ENCODE data around the gene NOA1. TPM values are rescaled to one million over a fixed set of nuclear protein-coding genes. Genes with fewer than 3 reads are reported as not detected.

Gene NOA1
- total and polyA plus RNA-seq, 4 donors, result 5.8 to 20.2 (median 14.9) TPM

- no peak for TF ChIP-seq CTCF (IDR thresholded peaks at IDR 0.05; ENCODE audit: control extremely low read depth, extremely low read depth)
- ATAC-seq (ENCODE audit: insufficient read depth, low FRiP score) (no peak), DNase-seq (no peak)
- H3K4me1 ChIP-seq (ENCODE audit: control insufficient read depth in 5 of 5, insufficient read depth in 5 of 5, low read length in 5 of 5), result peaks cover 0 to 5% (median 2%) of the 10 kb centered on the region in 5 donors
- peaks cover 25 to 38% (median 29%) of the 10 kb centered on the region in 4 donors for H3K36me3 ChIP-seq (ENCODE audit: control insufficient read depth in 4 of 4, insufficient read depth in 4 of 4, low read length in 4 of 4)
- H3K27me3 ChIP-seq (ENCODE audit: control insufficient read depth in 3 of 3, insufficient read depth in 3 of 3, low read length in 2 of 3), result no peaks in the 10 kb centered on the region
- no peak overlapping the region for H3K4me3 ChIP-seq
- WGBS, 2 donors, result 77 to 88% methylated on average over 6 of the region's 6 CpGs
- H3K9ac ChIP-seq (ENCODE audit: insufficient read depth in 1 of 2, low read length in 2 of 2), result no peak overlapping the region
- H3K9me3 ChIP-seq (ENCODE audit: control insufficient read depth in 4 of 4, insufficient read depth in 3 of 4, low read length in 3 of 4), result no peaks in the 10 kb centered on the region
- no peak overlapping the region for H3K27ac ChIP-seq (ENCODE audit: low read depth in 1 of 2, low read length in 1 of 2)
Measured at GRCh38 chr4:56990109-56990905, 12.9 kb upstream of the NOA1 start.

- DNase-seq (no peak), ATAC-seq (ENCODE audit: insufficient read depth, low FRiP score) (no peak)
- TF ChIP-seq CTCF (IDR thresholded peaks at IDR 0.05; ENCODE audit: control extremely low read depth, extremely low read depth), result no peak
- Histone ChIP-seq H3K4me1 (ENCODE audit: control insufficient read depth in 5 of 5, insufficient read depth in 5 of 5, low read length in 5 of 5) (peaks cover 0 to 15% (median 0%) of the 10 kb centered on the region in 5 donors), H3K9ac (ENCODE audit: insufficient read depth in 1 of 2, low read length in 2 of 2) (no peak overlapping the region), H3K9me3 (ENCODE audit: control insufficient read depth in 4 of 4, insufficient read depth in 3 of 4, low read length in 3 of 4) (no peaks in the 10 kb centered on the region), H3K27ac (ENCODE audit: low read depth in 1 of 2, low read length in 1 of 2) (no peak overlapping the region), H3K27me3 (ENCODE audit: control insufficient read depth in 3 of 3, insufficient read depth in 3 of 3, low read length in 2 of 3) (no peaks in the 10 kb centered on the region), H3K36me3 (ENCODE audit: control insufficient read depth in 4 of 4, insufficient read depth in 4 of 4, low read length in 4 of 4) (peaks cover 20 to 37% (median 24%) of the 10 kb centered on the region in 4 donors), H3K4me3 (no peak overlapping the region)
- 96 to 97% methylated on average over 3 of the region's 3 CpGs for WGBS, 2 donors
Measured at GRCh38 chr4:56986952-56987351, 9.5 kb upstream of the NOA1 start.

- no peak overlapping the region for H3K27ac ChIP-seq (ENCODE audit: low read depth in 1 of 2, low read length in 1 of 2)
- H3K4me3 ChIP-seq, result no peak overlapping the region
- no peaks in the 10 kb centered on the region for H3K9me3 ChIP-seq (ENCODE audit: control insufficient read depth in 4 of 4, insufficient read depth in 3 of 4, low read length in 3 of 4)
- no peak for TF ChIP-seq CTCF (IDR thresholded peaks at IDR 0.05; ENCODE audit: control extremely low read depth, extremely low read depth)
- peaks cover 0 to 18% (median 5%) of the 10 kb centered on the region in 5 donors for H3K4me1 ChIP-seq (ENCODE audit: control insufficient read depth in 5 of 5, insufficient read depth in 5 of 5, low read length in 5 of 5)
- DNase-seq, result no peak
- 46 to 81% methylated on average over 1 of the region's 1 CpG for WGBS, 2 donors
- H3K36me3 ChIP-seq (ENCODE audit: control insufficient read depth in 4 of 4, insufficient read depth in 4 of 4, low read length in 4 of 4), result peaks cover 18 to 35% (median 21%) of the 10 kb centered on the region in 4 donors
- no peaks in the 10 kb centered on the region for H3K27me3 ChIP-seq (ENCODE audit: control insufficient read depth in 3 of 3, insufficient read depth in 3 of 3, low read length in 2 of 3)
- no peak for ATAC-seq (ENCODE audit: insufficient read depth, low FRiP score)
- H3K9ac ChIP-seq (ENCODE audit: insufficient read depth in 1 of 2, low read length in 2 of 2), result no peak overlapping the region
Measured at GRCh38 chr4:56986192-56986591, 8.8 kb upstream of the NOA1 start.

Data from lung (tissue), 12 donors.